HG02938 (cell line): Measurements from ENCODE around the gene SEC22B.
"Not testable (repeated sequence)": the region's sequence is repeated elsewhere in the genome, so short reads cannot be mapped to it uniquely, and the experiment has no call there.

Source experiments
- ATAC-seq: cut with Tn5 transposase; IDR thresholded peaks from one replicate; pipeline ENCODE4 v1.9.1; 2021; ENCODE audit warnings: mild to moderate bottlenecking, moderate library complexity; ENCODE audit not compliant: unreplicated experiment

The SEC22B gene

DNA sequence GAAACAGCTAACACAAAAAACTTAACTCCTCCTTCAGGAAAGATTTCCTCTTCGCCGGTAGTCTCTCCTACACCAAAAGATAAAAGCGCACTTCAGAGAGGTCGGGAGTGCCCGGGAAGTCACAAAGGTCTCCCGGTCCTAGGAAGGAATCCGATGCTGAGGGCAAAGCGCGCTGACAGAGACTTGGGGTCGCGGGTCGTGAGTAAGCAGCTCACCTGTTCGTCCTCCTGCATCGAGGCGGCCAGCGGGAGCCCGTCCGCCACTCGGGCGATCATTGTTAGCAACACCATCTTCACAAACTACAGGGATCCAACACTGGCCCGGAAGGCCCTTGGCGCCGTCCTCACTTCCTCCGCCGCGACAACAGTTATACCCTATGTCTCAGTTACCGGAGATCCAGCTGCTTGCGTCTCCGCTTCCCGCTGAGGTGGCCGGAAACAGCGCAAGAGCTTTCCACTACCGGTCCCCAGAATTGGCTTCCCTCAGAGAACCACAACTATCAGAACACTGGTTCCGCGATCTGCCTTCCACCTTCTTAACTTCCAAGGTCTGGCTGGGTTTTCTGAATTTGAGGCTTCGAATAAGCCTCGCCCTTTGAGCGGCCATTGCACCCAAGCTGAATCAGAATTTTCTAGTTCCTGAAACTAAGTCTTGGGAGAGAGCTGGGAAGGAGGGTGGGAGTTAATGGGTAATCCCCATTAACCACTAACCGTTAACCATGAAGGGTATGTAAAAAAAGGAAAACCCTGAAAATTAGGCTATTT is at the start of gene SEC22B:
Gene SEC22B, minus strand, starts transcription at position 429 of the 764 bp plus-strand sequence. Its CDS starts 139 bp downstream, at position 290.
- peak; percentile 97 for ATAC-seq

DNA sequence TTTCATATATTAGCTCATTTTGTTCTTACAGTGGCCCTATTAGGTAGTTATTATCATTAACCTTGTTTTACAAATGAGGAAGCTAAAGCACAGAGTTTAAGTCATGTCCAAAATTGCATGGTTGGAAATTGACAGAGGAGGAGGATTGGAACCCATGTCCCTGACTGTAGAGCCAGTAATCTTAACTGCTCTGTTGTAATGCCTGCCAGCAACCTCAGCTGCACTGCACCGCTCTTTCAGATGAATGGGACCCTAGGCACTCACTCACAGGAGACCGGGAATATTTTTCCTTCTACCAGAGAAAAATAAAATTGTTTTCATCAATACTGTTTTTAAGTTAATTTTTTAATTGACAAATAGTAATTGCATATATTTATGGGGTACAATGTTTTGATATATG is 41.6 kb upstream of the SEC22B start:
- not testable (repeated sequence) for ATAC-seq

DNA sequence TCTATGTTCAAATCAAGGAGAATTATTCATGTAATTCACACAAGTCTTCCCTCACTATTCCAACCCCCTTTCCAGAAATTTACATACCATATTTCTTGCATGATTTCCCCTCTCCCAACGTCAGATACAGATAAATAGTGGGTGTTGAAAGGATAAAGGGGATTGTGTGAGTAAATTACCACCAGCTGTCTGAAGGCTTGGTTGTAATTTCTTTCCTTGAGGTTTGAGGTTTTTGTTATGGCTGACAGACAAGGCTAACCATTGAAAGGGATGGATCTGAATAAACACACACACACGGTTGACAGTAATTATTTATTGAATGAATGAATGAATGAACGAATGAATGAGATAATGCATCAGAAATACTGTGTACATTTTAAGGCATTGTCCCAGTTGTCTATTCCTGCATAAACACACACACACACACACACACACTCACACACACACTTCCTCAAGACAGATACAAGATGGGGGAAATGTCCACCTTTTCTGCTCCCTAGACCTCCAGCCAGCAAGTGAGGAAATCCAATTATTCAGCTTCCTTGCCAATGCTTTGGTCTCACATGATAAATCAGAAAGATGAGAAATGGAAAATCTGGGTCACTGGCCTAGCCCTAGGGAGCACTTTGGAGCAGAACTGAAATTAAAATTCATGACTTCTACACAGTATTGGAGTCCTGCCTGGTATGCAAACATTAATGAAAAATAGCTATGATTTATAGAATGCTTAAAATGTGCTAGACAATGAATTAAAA is 41.0 kb upstream of the SEC22B start:
- not testable (repeated sequence) for ATAC-seq

DNA sequence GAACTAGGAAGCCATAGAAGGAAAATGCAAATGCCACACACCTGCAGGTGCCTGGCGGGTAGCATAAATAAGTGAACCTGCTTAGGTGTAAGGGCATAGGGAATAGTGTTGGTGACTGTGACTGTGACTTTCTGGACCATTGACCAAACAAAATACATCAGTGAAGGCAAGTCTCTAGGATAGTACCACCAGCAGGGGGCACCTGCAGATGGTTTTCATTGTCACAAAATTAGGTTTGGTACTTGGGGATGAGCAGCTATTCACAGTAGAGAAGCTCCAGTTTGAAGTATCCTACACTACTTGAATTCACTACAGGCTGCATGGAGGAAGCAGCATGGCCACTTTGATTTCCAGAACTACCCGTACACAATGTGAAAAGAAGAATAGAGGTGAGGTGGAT is 37.3 kb upstream of the SEC22B start:
- not testable (repeated sequence) for ATAC-seq

DNA sequence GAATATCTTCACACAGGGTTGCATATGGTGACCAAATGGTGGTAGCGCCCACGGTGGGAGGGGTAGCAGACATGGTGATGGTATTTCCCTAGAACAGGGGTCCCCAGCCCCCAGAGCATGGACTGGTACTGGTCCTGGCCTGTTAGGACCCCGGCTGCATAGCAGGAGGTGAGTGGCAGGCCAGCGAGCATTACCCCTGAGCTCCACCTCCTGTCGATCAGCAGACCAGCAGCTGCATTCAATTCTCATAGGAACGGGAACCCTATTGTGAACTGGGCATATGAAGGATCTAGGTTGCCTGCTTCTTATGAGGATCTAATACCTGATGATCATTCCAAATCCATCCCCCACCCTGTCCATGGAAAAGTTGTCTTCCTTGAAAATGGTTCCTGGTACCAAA is 34.4 kb upstream of the SEC22B start:
- not testable (repeated sequence) for ATAC-seq

DNA sequence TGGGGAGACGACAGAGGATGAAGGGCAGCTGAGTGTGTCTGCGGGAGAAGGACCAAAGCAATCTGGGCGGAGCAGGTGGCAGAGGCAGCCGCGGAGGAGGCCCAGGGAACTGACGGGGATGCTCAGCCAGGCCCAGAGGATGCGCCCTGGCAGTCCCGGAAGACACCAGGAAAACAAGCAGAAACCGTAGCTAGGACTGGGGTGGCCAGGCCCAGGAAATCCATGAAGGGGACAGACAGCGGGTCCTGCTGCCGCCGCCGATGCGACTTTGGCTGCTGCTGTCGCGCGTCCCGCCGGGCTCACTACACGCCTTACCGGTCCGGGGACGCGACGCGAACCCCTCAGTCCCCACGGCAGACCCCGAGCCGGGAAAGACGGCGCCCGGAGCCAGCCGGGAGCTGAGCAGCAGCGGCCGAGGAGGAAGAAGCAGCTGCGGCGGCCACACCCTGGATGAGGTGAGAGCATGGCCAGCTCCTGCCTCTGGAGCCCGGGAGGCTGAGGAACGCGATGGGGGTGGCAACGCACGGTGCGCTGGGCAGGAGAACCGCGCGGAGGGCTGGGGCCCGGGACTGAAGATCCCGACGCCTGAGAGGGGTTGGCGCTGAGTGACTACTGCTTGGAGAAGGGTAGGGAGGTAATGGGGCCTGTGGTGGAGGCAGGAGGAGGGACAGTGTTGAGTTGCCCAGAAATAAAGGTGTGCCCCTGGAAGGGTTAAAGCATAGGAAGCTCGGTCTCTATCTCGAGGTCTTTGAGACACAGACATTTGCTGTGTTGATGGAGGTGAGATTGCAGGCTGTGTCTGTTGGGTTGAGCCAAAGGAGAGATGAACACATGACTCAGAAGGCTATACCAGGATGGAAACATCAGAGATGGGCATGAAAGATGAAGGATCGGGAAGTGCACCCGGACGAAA is 20.8 kb upstream of the SEC22B start:
- ATAC-seq, result not testable (repeated sequence)

DNA sequence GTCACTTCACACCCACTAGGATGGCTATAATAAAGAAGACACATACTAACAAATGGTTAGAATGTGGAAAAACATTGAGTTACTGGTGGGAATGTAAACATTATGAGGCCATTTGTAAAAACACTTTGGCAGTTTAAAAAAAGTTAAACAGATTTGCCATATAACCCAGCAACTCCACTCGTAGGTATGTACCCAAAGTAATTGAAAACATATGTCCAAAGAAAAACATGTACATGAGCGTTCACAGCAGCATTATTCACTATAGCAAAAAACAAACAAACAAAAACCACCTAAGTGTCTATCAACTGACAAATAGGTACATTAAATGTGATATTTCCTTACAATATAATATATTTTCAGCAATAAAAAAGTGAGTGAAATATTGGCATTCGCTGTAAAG is 12.3 kb upstream of the SEC22B start:
- not testable (repeated sequence) for ATAC-seq

DNA sequence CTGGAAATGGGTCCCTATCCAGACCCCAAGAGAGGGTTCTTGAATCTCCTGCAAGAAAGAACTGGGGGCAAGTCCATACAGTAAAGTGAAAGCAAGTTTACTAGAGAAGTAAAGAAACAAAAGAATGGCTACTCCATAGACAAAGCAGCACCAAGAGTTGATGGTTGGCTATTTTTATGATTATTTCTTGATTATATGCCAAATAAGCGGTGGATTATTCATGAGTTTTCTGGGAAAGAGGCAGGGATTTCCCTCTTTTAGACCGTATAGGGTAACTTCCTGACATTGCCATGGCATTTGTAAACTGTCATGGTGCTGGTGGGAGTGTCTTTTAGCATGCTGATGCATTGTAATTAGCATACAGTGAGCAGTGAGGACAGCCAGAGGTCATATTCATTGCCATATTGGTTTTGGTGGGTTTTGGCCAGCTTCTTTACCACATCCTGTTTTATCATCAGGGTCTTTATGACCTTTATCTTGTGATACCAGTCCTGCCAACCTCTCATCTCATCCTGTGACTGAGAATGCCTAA is 5.9 kb upstream of the SEC22B start:
- ATAC-seq, result not testable (repeated sequence)

DNA sequence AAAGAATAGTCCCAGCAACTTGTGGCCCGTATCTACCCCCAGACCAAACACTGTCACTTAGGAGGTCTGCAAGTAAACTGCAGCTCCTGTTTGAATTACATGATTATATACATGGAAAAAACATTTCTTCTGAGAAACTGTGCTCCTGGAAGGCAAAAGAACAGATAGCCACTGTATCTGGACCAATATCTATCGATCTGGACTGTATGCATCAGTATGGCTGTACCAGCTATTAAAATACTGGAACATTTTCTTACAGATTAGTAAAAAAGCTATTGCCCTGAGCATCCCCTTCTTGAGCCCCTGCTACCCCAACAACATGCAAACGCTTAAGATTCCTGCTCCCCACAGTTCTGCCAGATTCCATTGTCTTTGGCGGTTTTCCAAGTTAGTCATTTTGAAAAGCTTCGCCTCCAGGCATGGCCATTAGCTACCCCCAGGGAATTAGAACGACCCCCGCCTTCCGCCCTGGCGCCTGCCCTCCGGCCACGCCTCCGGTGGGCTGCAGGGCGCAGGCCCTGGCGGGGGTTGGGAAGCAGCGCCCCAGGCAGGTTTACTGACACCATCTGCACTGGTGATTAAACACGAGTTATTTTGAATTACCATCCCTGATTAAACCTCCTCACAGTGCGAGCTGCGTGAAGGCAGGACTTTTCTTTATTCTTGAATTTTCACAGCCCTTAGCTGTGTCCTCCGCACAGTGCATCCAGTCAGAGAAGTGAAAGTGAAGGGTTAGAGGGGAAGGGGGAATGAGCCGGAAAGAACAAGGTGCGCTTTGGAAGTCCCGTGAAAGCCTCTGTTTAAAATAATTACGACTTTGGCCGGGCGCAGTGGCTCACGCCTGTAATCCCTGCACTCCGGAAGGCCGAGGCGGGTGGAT is 3.7 kb upstream of the SEC22B start:
- ATAC-seq, result not testable (repeated sequence)

DNA sequence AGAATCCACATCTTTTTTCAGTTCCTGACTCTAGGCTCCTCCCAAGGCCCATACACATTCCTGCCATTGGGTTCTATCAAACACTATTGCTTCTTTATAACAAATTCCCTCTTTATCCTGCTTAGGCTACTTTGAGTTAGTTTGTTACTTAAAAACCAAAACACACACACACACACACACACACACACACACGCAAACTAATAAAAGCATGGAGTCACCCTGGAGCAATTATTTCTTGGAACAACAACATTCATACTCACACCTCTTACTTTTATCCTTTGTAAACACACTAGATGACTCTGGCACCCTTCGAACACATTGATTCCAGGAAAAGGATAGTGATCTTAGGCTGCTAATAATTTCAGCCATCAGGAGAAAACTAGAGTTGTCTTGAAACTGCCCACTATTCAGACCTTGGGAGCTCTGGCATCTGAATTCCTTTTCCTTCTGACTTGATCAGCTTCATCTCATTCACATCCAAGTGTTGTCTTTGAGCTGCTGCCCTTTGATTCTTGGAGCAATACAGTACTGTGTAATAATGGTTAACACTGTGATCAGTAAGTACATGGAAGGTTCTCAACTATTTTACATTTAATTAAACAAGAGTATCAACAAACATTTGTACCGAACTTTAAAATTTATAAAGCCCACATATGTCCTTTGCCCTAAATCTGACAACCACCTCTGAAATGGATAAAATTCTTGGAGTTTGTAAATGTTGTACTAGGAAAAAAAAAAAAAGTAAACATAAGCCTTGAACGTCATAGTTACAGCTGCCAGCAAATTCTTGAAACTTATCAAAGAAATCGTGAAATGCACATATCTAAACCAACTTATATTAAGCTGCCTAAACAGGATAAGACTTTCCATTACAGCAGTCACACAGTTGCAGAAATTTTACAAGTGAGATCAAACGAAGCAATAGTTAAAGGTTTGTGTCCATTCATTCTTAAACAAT is 2.8 kb upstream of the SEC22B start:
- no peak for ATAC-seq

DNA sequence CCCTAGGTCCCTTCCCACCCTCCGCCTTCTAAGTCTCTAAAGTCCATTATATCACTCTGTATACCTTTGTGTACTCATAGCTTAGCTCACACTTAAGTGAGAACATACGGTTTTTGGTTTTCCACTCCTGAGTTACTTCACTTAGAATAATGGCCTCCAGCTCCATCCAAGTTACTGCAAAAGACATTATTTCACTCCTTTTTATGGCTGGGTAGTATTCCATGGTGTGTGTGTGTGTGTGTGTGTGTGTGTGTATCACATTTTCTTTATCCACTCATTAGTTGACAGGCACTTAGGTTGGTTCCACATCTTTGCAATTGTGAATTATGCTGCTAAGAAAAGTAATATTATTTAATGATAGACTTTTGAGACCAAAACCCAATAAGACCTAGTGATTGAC is 1.7 kb upstream of the SEC22B start:
- ATAC-seq, result not testable (repeated sequence)

DNA sequence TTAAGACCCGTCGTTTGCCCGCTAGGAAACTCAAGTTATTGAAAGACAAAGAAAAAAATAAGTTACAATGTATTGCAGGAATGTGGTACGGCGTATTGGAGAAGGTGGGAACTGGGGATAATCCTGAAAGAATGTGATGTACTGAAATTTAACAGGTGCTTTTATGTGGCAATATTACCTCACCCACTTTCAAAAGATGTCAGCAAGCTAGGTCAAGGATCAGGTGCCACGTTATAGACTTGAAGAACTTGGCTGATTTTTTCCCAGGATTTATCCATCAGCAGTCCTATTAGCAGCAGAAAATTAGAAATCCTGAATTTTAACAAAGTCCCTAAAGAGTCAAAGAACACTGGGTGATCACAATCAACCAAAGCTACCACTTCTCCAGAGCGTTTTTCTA is 632 bp downstream of the SEC22B start:
- ATAC-seq, result not testable (repeated sequence)

DNA sequence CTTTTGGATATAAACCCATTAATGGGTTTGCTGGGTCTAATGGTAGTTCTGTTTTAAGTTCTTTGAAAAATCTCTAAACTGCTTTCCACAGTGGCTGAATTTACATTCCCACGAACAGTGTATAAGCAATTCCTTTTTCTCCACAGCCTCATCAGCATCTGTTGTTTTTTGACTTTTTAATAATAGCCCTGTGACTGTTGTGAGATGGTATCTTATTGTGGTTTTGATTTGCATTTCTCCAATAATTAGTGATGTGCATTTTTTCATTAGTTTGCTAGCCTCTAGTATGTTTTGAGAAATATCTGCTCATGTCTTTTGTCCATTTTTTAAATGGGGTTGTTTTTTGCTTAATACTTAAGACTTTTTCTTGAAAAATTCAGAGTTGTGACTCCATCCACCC is 11.6 kb downstream of the SEC22B start:
- not testable (repeated sequence) for ATAC-seq

DNA sequence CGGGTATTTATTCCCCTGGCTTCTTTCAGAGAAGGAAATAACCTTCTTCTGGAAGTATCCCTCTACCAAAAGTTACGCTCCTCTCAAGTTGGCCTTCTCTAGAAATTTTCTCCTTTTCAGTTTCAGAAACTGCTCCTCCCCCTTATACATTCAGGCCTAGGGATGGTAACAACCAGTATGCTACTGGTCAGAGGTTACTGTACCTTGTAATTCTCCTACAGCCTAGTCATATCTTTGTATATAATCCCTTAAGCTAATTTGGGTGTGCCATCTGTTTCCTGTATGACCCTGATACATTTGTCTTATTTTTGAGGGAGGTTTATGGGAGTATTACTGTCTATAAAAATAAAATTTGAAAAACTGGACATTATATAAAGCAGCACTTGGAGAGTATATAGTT is 14.3 kb downstream of the SEC22B start:
- ATAC-seq, result not testable (repeated sequence)

DNA sequence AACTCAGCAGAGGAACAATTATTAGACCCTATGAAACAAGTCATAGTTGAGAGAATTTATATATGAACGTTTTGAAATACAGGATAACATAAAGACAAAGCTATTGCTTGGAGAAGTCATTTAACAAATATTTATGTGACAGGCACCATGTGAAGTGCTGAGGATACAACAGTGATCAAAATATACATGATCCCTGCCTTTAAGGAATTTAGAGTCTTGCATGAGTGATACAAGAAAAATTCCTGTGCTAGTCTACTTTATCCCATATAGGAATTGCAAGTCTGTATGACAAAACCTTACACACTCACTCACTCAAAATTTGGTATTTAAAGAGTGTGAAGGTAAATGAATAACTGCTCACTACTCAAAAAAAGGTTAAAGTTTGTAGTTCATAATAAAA is 17.8 kb downstream of the SEC22B start:
- ATAC-seq, result not testable (repeated sequence)

DNA sequence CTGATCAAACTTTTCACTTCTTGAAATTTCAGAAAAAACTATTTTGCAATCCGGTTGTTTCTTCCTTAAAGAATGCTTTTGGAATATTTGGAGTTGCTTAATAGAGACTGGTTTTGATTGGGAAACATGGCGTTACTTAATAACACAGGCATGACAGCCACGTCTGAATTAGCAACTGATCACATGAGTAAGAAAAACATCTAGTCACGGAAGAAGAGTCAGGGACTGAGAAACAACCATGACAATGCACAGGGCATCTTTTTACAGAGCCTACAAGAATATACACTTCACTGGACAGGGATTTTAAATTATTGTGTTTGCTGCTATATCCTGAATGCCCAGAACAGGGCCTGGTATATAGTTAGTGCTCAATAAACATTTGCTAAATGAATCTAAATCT is 18.2 kb downstream of the SEC22B start:
- not testable (repeated sequence) for ATAC-seq

DNA sequence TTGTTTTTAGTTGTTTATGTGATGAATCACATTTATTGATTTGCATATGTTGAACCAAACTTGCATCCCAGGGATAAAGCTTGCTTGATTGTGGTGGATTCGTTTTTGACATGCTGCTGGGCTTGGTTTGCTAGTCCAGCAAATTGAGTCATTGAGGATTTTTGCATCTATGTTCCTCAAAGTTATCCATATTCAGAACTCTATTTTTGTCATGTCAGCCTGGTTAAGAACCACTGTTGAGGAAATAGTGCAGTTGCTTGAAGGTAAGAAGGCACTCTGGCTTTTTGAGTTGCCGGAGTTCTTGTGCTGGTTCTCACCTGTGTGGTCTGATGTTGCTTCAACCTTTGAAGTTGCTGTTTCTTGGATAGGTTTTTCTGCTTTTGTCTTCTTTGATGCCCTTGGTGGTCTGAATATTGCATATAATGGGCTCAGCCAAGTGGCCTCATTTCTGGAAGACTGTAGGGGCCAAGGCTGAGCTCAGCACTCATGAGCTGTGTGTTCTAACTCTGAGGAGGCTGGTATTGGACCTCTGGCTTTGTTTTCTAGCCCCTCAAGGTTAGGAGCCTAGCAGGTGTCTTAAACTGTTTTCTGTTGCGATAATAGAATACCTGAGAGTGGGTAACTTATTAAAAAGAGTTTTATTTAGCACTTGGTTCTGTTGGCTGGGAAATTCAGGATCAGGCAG is 26.0 kb downstream of the SEC22B start:
- ATAC-seq, result not testable (repeated sequence)

DNA sequence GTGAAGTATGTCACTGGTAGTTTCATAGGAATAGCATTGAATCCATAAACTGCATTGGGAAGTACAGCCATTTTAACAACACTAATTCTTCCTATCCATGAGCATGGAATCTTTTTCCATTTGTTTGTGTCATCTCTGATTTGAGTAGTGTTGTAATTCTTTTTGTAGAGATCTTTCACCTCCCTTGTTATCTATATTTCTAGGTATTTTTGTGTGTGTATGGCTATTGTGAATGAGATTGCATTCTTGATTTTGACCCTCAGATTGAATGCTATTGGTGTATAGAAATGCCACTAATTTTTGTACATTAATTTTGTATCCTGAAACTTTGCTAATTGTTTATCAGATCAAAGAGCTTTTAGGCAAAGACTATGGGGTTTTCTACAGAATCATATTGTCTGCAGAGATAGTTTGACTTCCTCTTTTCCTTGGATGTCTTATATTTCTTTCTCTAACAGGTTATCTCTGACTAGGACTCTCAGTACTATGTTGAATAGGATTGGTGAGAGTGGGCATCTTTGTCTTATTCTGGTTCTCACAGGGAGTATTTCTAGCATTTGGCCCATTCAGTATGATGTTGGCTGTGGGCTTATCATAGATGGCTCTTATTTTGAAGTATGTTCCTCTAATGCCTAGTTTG is 26.8 kb downstream of the SEC22B start:
- not testable (repeated sequence) for ATAC-seq
